GM10248 (cell line): ENCODE results near the gene ANKMY2.

Experiments
- CTCF ChIA-PET: fragments of 300-600 bp; sonication (Branson Sonifier 250); formaldehyde crosslinking; extraction: SDS; loops from one replicate; lab custom pipeline; 2021; ENCODE audit warnings: antibody characterized with exemption; lab: Yijun Ruan, JAX
- POLR2A ChIA-PET: fragments of 350-650 bp; sonication (Branson Sonifier 250); formaldehyde crosslinking; extraction: SDS; loops from one replicate; lab custom pipeline; 2020; ENCODE audit warnings: antibody characterized with exemption; lab: Yijun Ruan, JAX
- DNase-seq: peaks from one replicate; pipeline ENCODE4 v3.0.0; 2012; ENCODE audit errors: extremely low spot score
- CTCF ChIP-seq: IDR thresholded peaks from 2 replicates; pipeline ENCODE4 v1.5.1; 2012; ENCODE audit warnings: mild to moderate bottlenecking, low read depth; ENCODE audit errors: extremely low read depth, missing control alignments, control extremely low read depth

Gene ANKMY2

GRCh38 chr7:16645593-16646471 lies at the start of gene ANKMY2, which contains the start of gene BZW2:
Gene ANKMY2 (minus strand): TSS chr7:16645754. CDS start chr7:16645573, 181 bp downstream.
Gene BZW2 (plus strand): TSS chr7:16646181. CDS start chr7:16665444, 19,263 bp downstream.
- DNase-seq: peak; percentile 90
- CTCF ChIA-PET: interaction anchor here (1.0 to 1.9 kb wide), 4 partner anchors 9 to 81 kb away, joined by 4 to 7 read pairs (median 4); no protein-coding TSS in a partner anchor
- POLR2A ChIA-PET: no interaction called here
- no peak for TF ChIP-seq CTCF

GRCh38 chr7:16694806-16695205 lies 49.3 kb upstream of the ANKMY2 start:
- DNase-seq: no peak
- ChIA-PET POLR2A (no interaction called here), CTCF (interaction anchor here (0.8 to 1.6 kb wide), 8 partner anchors 10 to 225 kb away, joined by 3 to 6 read pairs (median 4); no protein-coding TSS in a partner anchor)
- no peak for TF ChIP-seq CTCF

- ChIA-PET CTCF (interaction anchor here (0.8 to 1.6 kb wide), 2 partner anchors 11 to 13 kb away, joined by 3 to 6 read pairs; no protein-coding TSS in a partner anchor), POLR2A (no interaction called here)
- no peak for TF ChIP-seq CTCF
- no peak for DNase-seq
Observed at GRCh38 chr7:16693601-16694318, 48.2 kb upstream of the ANKMY2 start.

- POLR2A ChIA-PET: no interaction called here
- CTCF ChIA-PET: interaction anchor here (1.3 kb wide), 1 partner anchor 227 kb away, joined by 4 read pairs; no protein-coding TSS in a partner anchor
- TF ChIP-seq CTCF: no peak
- no peak for DNase-seq
Observed at GRCh38 chr7:16691241-16691640, 45.7 kb upstream of the ANKMY2 start.

- ChIA-PET CTCF (interaction anchor here (1.0 to 1.3 kb wide), 3 partner anchors 10 to 32 kb away, joined by 3 to 5 read pairs (median 3); no protein-coding TSS in a partner anchor), POLR2A (no interaction called here)
- TF ChIP-seq CTCF: no peak
- no peak for DNase-seq
Observed at GRCh38 chr7:16688249-16688648, 42.7 kb upstream of the ANKMY2 start.

GRCh38 chr7:16685535-16685934 lies 40.0 kb upstream of the ANKMY2 start:
- DNase-seq: no peak
- CTCF ChIA-PET: interaction anchor here (1.7 kb wide), 1 partner anchor 10 kb away, joined by 4 read pairs; no protein-coding TSS in a partner anchor
- TF ChIP-seq CTCF: no peak
- POLR2A ChIA-PET: no interaction called here
